HepG2 (cell line): ENCODE results near the gene VAMP8. TPM values are rescaled to one million over a fixed set of nuclear protein-coding genes. Genes with fewer than 3 reads are reported as not detected.

Experiments used
- CEBPZ ChIP-seq: IDR thresholded peaks from 2 replicates; pipeline ENCODE4 v1.6.1; 2012; ENCODE audit warnings: low read length, improper control_type of control experiment
- EHMT2 ChIP-seq: fragments of 200-600 bp; sonication (generic); IDR thresholded peaks from 2 replicates; pipeline ENCODE4 v1.7.0; 2017; ENCODE audit warnings: antibody characterized with exemption, low read depth, low read length, borderline replicate concordance
- ETV6 ChIP-seq: sonication (generic); formaldehyde crosslinking; conservative IDR thresholded peaks from 2 replicates; pipeline ENCODE4 v1.4.0; 2020; ENCODE audit warnings: missing genetic modification reagents
- FOXJ3 ChIP-seq: sonication (generic); formaldehyde crosslinking; IDR thresholded peaks from 2 replicates; pipeline ENCODE4 v1.4.0; 2020; ENCODE audit warnings: missing genetic modification reagents, mild to moderate bottlenecking, borderline replicate concordance
- HIVEP1 ChIP-seq: sonication (generic); formaldehyde crosslinking; IDR thresholded peaks from 2 replicates; pipeline ENCODE4 v1.4.0; 2020; ENCODE audit warnings: mild to moderate bottlenecking, missing genetic modification reagents
- HOXA3 ChIP-seq: sonication (generic); formaldehyde crosslinking; IDR thresholded peaks from 2 replicates; pipeline ENCODE4 v1.5.0; 2020; ENCODE audit warnings: missing genetic modification reagents
- MTA1 ChIP-seq: sonication (generic); formaldehyde crosslinking; IDR thresholded peaks from 2 replicates; pipeline ENCODE4 v1.4.0; 2020; ENCODE audit warnings: missing genetic modification reagents, mild to moderate bottlenecking, borderline replicate concordance
- NFE2L1 ChIP-seq: sonication (generic); formaldehyde crosslinking; IDR thresholded peaks from 2 replicates; pipeline ENCODE4 v1.4.0; 2020; ENCODE audit warnings: missing genetic modification reagents, mild to moderate bottlenecking, borderline replicate concordance
- SKIL ChIP-seq: sonication (generic); formaldehyde crosslinking; IDR thresholded peaks from 2 replicates; pipeline ENCODE4 v1.8.0; 2022; ENCODE audit warnings: missing genetic modification reagents, mild to moderate bottlenecking, moderate library complexity, borderline replicate concordance
- ZBTB20 ChIP-seq: sonication (generic); formaldehyde crosslinking; IDR thresholded peaks from 2 replicates; pipeline ENCODE4 v1.8.1; 2023; ENCODE audit warnings: missing genetic modification reagents, low read depth, mild to moderate bottlenecking, borderline replicate concordance
- ZBTB39 ChIP-seq: sonication (generic); formaldehyde crosslinking; IDR thresholded peaks from 2 replicates; pipeline ENCODE4 v1.5.0; 2020; ENCODE audit warnings: missing genetic modification reagents
- ZNF121 ChIP-seq: sonication (generic); formaldehyde crosslinking; IDR thresholded peaks from 2 replicates; pipeline ENCODE4 v1.5.0; 2020; ENCODE audit warnings: mild to moderate bottlenecking, missing genetic modification reagents
- ZNF160 ChIP-seq: sonication (generic); formaldehyde crosslinking; IDR thresholded peaks from 2 replicates; pipeline ENCODE4 v1.8.0; 2022; ENCODE audit warnings: mild to moderate bottlenecking, inconsistent platforms, missing genetic modification reagents
- ZNF333 ChIP-seq: sonication (generic); formaldehyde crosslinking; IDR thresholded peaks from 2 replicates; pipeline ENCODE4 v1.4.0; 2020; ENCODE audit warnings: mild to moderate bottlenecking, missing genetic modification reagents, borderline replicate concordance
- ZNF460 ChIP-seq: sonication (generic); formaldehyde crosslinking; IDR thresholded peaks from 2 replicates; pipeline ENCODE4 v1.5.1; 2020; ENCODE audit warnings: missing genetic modification reagents, mild to moderate bottlenecking, borderline replicate concordance
- ZNF670 ChIP-seq: sonication (generic); formaldehyde crosslinking; IDR thresholded peaks from 2 replicates; pipeline ENCODE4 v1.8.0; 2022; ENCODE audit warnings: mild to moderate bottlenecking, missing genetic modification reagents, borderline replicate concordance
- ZNF703 ChIP-seq: sonication (generic); formaldehyde crosslinking; IDR thresholded peaks from 2 replicates; pipeline ENCODE4 v1.5.1; 2020; ENCODE audit warnings: missing genetic modification reagents, mild to moderate bottlenecking, moderate library complexity, borderline replicate concordance
- ZNF788 ChIP-seq: sonication (generic); formaldehyde crosslinking; IDR thresholded peaks from 2 replicates; pipeline ENCODE4 v1.5.0; 2020; ENCODE audit warnings: mild to moderate bottlenecking, missing genetic modification reagents, borderline replicate concordance
- ZNF792 ChIP-seq: IDR thresholded peaks from 2 replicates; pipeline ENCODE4 v1.6.1; 2016
- ZSCAN20 ChIP-seq: sonication (generic); formaldehyde crosslinking; IDR thresholded peaks from 2 replicates; pipeline ENCODE4 v1.4.0; 2020; ENCODE audit warnings: missing genetic modification reagents, mild to moderate bottlenecking, borderline replicate concordance
- ZSCAN22 ChIP-seq: sonication (generic); formaldehyde crosslinking; IDR thresholded peaks from 2 replicates; pipeline ENCODE4 v1.4.0; 2020; ENCODE audit warnings: mild to moderate bottlenecking, missing genetic modification reagents
- polyA plus RNA-seq, 8 experiments: library from polyadenylated mRNA; depleted of rRNA in 3 of 8; stranded (reverse) in 7 of 8; unstranded in 1 of 8; fragments of >200 nt; fragmentation: Illumina TruSeq in 4 of 8; extraction: Trizol in 4 of 8; gene quantifications; 2 replicates each; pipeline versions ENCODE4 v1.2.1 to v1.2.3, GENCODE V29; 2011 to 2016; ENCODE audit warnings: low read depth in 4 of 8, missing spikeins in 1 of 8, mixed read lengths in 1 of 8; ENCODE audit not compliant: insufficient read depth in 1 of 8
- total RNA-seq, 5 experiments: library from RNA; depleted of rRNA; stranded (reverse); fragments of >200 nt; fragmentation: Illumina TruSeq; extraction: Trizol; gene quantifications; 2 replicates each; pipeline ENCODE4 v1.2.3, GENCODE V29; 2016; ENCODE audit warnings: low read depth in 1 of 5

The VAMP8 gene
- total and polyA plus RNA-seq, 2 of the 13 experiments (the other 11 are each of a cell fraction or from before 2014, with no cell fraction given), result 83.3 to 157 TPM

- no peak for TF ChIP-seq ZNF121 (CRISPR knock-in tag)
- peak; percentile 63; the same call in 1 of the 2 replicates for TF ChIP-seq ZBTB20 (CRISPR knock-in tag)
- no peak for TF ChIP-seq ZNF460 (CRISPR knock-in tag)
- no peak for TF ChIP-seq CEBPZ
- TF ChIP-seq ZNF333, result 0 out of 2 replicates have a peak, but pooled peaks have one; percentile 67
- TF ChIP-seq ZNF792 (CRISPR knock-in tag), result 0 out of 2 replicates have a peak, but pooled peaks have one; percentile 23
- no peak for TF ChIP-seq EHMT2
- TF ChIP-seq NFE2L1 (CRISPR knock-in tag), result no peak
- TF ChIP-seq ZSCAN22, result 0 out of 2 replicates have a peak, but pooled peaks have one; percentile 5
- peak; percentile 72 for TF ChIP-seq ETV6 (CRISPR knock-in tag)
- TF ChIP-seq ZNF788 (CRISPR knock-in tag), result peak; percentile 67; the same call in 1 of the 2 replicates
- TF ChIP-seq ZSCAN20 (CRISPR knock-in tag), result 0 out of 2 replicates have a peak, but pooled peaks have one; percentile 31
- TF ChIP-seq ZNF160, result peak; percentile 79; the same call in 1 of the 2 replicates
- TF ChIP-seq ZNF703 (CRISPR knock-in tag), result no peak
- TF ChIP-seq HOXA3 (CRISPR knock-in tag), result peak; percentile 63; the same call in 1 of the 2 replicates
- no peak for TF ChIP-seq HIVEP1 (CRISPR knock-in tag)
- no peak for TF ChIP-seq FOXJ3
- TF ChIP-seq SKIL (CRISPR knock-in tag), result no peak; the same call in 1 of the 2 replicates
- TF ChIP-seq ZBTB39 (CRISPR knock-in tag), result 0 out of 2 replicates have a peak, but pooled peaks have one; percentile 73
- TF ChIP-seq ZNF670 (CRISPR knock-in tag), result peak; percentile 86; the same call in 1 of the 2 replicates
- peak; percentile 20; the same call in 1 of the 2 replicates for TF ChIP-seq MTA1 (CRISPR knock-in tag)
Measured at GRCh38 chr2:85537600-85538506, 39.5 kb upstream of the VAMP8 start (continued).
